ENCODE results near the gene RBBP4.

DNA sequence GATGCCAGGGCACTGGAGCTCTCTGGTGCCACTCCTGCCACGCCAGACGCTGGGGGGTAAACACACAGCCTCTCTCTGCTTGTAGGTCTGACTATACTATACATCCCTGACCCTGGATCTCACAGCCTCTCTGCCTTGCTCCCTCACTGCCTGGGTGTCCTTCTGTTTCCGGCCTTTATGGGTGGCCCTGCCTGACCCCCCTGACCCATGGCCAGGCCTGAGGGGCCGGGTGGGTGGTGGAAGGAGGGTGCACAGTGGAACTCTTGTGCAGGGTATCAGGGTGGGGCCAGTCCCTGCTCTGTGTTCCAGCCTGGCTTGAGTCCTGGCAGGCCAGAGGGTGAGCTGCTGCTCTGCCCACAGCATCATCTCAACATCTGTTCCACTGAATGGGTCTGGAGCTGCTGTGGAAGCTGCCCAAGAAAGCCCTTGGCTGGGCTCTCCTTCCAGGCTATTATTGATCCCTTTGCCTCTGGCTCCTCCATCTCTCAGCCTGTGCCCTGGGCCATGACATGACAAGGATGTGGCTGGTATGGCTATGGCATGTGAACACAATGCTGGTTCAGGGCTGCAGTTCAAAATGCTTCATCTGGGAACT is 68.8 kb downstream of the RBBP4 start:
- TF ChIP-seq GATA2 (IDR thresholded peaks at IDR 0.05; ENCODE audit: low read depth, low read length) = no peak
- no peak for TF ChIP-seq GATA3 (IDR thresholded peaks at IDR 0.05; ENCODE audit: low read depth, low read length)

Data from SH-SY5Y (cell line).